Stomach smooth muscle (tissue), 2 donors: ENCODE results near the gene ANTXRL.
"Not testable (repeated sequence)": the region's sequence is repeated elsewhere in the genome, so short reads cannot be mapped to it uniquely, and the experiment has no call there.

Source experiments
- H3K27ac ChIP-seq: one replicate; pipeline ENCODE4 v1.7.0; 2013; ENCODE audit warnings: mild to moderate bottlenecking, low read length, inconsistent platforms
- H3K27me3 ChIP-seq, 2 donors: one replicate each; pipeline ENCODE4 v1.7.0; 2013; ENCODE audit warnings: low read length in 2 of 2; ENCODE audit not compliant: insufficient read depth in 2 of 2, control insufficient read depth in 1 of 2
- H3K36me3 ChIP-seq, 2 donors: one replicate each; pipeline ENCODE4 v1.7.0; 2013; ENCODE audit warnings: low read length in 2 of 2; ENCODE audit not compliant: control insufficient read depth in 2 of 2, insufficient read depth in 2 of 2
- H3K4me1 ChIP-seq: one replicate; pipeline ENCODE4 v1.7.0; 2013; ENCODE audit warnings: low read length; ENCODE audit not compliant: control insufficient read depth, insufficient read depth
- H3K4me3 ChIP-seq, 2 donors: one replicate each; pipeline ENCODE4 v1.7.0; 2013; ENCODE audit warnings: low read length in 2 of 2
- H3K9ac ChIP-seq, 2 donors: one replicate each; pipeline ENCODE4 v1.7.0; 2013; ENCODE audit warnings: low read length in 2 of 2, mild to moderate bottlenecking in 1 of 2
- H3K9me3 ChIP-seq, 2 donors: one replicate each; pipeline ENCODE4 v1.7.0; 2013; ENCODE audit warnings: low read length in 2 of 2; ENCODE audit not compliant: control insufficient read depth in 2 of 2
- donor health status: healthy.
- donor health status: Pancreatic carcinoma.

Gene ANTXRL

GRCh38 chr10:46291817-46292572, 5.2 kb downstream of the ANTXRL start:
- peaks cover 0 to 2% of the 10 kb centered on the region in 2 donors for H3K9me3 ChIP-seq
- H3K9ac ChIP-seq = no peak overlapping the region
- H3K4me1 ChIP-seq = peaks cover 4% of the 10 kb centered on the region
- no peak overlapping the region for H3K27ac ChIP-seq
- no peak overlapping the region for H3K4me3 ChIP-seq
- no peaks in the 10 kb centered on the region for H3K36me3 ChIP-seq
- H3K27me3 ChIP-seq = peaks cover 0 to 12% of the 10 kb centered on the region in 2 donors

- Histone ChIP-seq H3K36me3 (no peaks in the 10 kb centered on the region), H3K4me1 (peaks cover 4% of the 10 kb centered on the region), H3K27ac (no peak overlapping the region), H3K27me3 (peaks cover 0 to 12% of the 10 kb centered on the region in 2 donors), H3K4me3 (no peak overlapping the region), H3K9ac (no peak overlapping the region), H3K9me3 (peaks cover 0 to 2% of the 10 kb centered on the region in 2 donors)
Observed at GRCh38 chr10:46292573-46293023, 5.8 kb downstream of the ANTXRL start.

DNA sequence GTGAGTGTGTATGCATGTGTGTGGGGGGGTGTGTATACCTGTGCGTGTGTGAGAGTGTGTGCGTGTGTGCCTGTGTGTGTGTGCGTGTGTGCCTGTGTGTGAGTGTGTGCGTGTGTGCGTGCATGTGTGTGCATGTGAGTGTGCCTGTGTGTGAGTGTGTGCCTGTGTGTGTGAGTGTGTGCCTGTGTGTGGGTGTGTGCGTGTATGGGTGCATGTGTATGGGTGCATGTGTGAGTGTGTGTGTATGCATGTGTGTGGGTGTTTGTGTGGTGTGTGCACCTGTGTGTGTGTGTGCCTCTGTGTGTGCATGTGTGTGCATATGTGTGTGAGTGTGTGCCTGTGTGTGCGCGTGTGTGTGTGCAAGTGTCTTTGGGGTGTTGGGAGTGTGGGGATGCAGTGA, 6.4 kb downstream of the ANTXRL start:
- Histone ChIP-seq H3K36me3 (no peaks in the 10 kb centered on the region), H3K27me3 (peaks cover 0 to 13% of the 10 kb centered on the region in 2 donors), H3K4me3 (no peak overlapping the region), H3K9me3 (peaks cover 0 to 2% of the 10 kb centered on the region in 2 donors), H3K9ac (no peak overlapping the region), H3K4me1 (peaks cover 4% of the 10 kb centered on the region), H3K27ac (no peak overlapping the region)

- H3K4me3 ChIP-seq = no peak overlapping the region
- H3K36me3 ChIP-seq = no peaks in the 10 kb centered on the region
- H3K27ac ChIP-seq = no peak overlapping the region
- H3K9ac ChIP-seq = no peak overlapping the region
- peaks cover 0 to 17% of the 10 kb centered on the region in 2 donors for H3K27me3 ChIP-seq
- H3K9me3 ChIP-seq = peaks cover 0 to 2% of the 10 kb centered on the region in 2 donors
- H3K4me1 ChIP-seq = peaks cover 4% of the 10 kb centered on the region
Observed at GRCh38 chr10:46293832-46294640, 7.2 kb downstream of the ANTXRL start.

GRCh38 chr10:46294641-46295220, 7.9 kb downstream of the ANTXRL start:
- Histone ChIP-seq H3K4me1 (peaks cover 4% of the 10 kb centered on the region), H3K9me3 (peaks cover 0 to 2% of the 10 kb centered on the region in 2 donors), H3K36me3 (no peaks in the 10 kb centered on the region), H3K27me3 (peaks cover 0 to 21% of the 10 kb centered on the region in 2 donors), H3K9ac (no peak overlapping the region), H3K27ac (no peak overlapping the region), H3K4me3 (no peak overlapping the region)

- not testable (repeated sequence) for H3K27ac ChIP-seq, H3K9ac ChIP-seq, H3K36me3 ChIP-seq, H3K4me3 ChIP-seq, H3K9me3 ChIP-seq, H3K4me1 ChIP-seq
- peaks cover 0 to 21% of the 10 kb centered on the region in 2 donors for H3K27me3 ChIP-seq
Observed at GRCh38 chr10:46295350-46296010, 8.7 kb downstream of the ANTXRL start.

DNA sequence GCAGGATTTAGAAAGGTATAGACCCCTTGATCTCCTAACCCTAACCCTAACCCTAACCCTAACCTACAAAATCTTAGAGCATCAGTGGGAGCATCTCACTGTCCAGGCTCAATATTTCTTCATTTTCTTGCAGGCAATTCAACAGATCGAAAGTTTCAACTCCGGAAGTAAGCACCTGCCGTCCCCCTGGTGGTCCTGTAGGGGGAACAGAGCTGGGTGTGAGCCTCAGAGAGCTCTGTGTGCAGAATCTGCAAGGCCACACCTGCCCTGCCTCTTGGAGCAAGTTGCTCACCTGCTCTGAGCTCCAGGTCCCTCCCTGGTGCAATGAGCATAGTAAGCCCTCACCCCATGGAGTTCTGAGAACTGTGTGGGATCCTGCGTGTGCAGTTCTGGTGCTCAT, 9.3 kb downstream of the ANTXRL start:
- H3K9ac ChIP-seq, H3K4me3 ChIP-seq, H3K36me3 ChIP-seq, H3K27ac ChIP-seq, H3K9me3 ChIP-seq, H3K4me1 ChIP-seq: not testable (repeated sequence)
- H3K27me3 ChIP-seq = peaks cover 0 to 21% of the 10 kb centered on the region in 2 donors

DNA sequence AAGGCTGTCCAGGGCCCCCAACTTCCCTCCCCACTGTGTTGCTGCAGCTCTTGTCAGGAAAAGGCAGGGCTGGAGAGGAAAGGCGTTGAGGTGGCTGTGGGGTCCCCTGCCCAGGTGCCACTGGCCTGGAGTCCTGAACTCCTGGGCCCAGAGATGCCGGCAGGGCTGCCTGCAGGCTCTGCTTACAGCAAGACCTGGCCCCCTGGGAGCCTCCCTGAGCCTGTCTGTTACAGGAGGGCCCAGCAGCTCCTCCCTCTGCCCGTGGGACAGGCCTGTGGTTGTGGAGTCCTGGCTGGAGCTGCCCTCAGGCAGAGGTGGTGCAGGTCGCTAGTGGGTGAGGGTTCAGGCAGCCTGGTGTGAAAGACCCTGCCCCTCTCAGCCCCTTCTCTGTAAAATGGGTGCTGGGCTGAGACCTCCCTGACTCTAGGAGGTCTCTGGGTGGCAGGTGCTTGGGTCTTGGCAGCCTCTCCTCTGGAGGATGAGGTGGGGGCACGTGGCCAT, 9.9 kb downstream of the ANTXRL start:
- Histone ChIP-seq H3K9ac (no peak overlapping the region), H3K4me1 (peaks cover 4% of the 10 kb centered on the region), H3K36me3 (no peaks in the 10 kb centered on the region), H3K27me3 (peaks cover 0 to 22% of the 10 kb centered on the region in 2 donors), H3K9me3 (no peaks in the 10 kb centered on the region), H3K27ac (no peak overlapping the region), H3K4me3 (no peak overlapping the region)

DNA sequence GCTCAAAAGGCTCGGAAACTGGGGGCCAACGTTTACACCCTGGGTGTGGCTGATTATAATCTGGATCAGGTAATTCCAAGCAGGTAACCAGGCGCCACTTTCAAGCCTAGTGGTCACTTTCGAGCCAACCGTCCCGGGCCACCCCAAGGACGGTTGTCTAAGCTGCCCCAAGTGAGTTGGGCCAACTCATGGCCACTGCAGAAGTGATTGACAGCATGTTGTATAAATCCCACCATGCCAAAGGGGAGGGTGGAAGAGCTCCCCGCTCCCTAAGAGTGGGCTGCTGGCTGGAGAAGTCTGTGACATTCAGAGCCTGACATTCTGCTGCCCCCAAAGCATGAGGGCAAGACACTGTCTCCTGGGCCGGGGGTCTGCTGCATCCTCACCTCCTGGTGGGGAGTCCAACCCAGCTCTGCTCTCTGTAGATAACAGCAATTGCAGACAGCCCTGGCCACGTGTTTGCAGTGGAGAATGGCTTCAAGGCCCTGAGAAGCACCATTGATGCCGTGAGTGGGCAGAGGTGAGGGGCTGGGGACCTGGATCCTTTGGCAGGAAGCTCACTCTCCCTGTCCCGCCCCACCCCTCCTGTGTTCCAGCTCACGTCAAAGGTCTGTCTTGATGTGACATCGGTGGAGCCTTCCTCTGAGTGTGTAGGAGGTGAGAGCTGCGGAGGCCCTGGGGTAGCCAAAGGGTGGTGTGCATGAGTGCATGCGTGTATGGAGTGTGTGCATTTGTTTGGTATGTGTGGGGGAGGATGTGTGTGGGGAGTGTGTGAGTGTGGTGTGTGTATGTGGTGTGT, 10.8 kb downstream of the ANTXRL start:
- Histone ChIP-seq H3K4me1 (peaks cover 3% of the 10 kb centered on the region), H3K9me3 (no peaks in the 10 kb centered on the region), H3K9ac (no peak overlapping the region), H3K27me3 (peaks cover 0 to 19% of the 10 kb centered on the region in 2 donors), H3K4me3 (no peak overlapping the region), H3K27ac (no peak overlapping the region), H3K36me3 (no peaks in the 10 kb centered on the region)
